ENCODE measurements around the gene ITGA2B.

- TF ChIP-seq EZH2phosphoT487 (IDR thresholded peaks at IDR 0.05; ENCODE audit: low read depth) (no peak), CTCF (IDR thresholded peaks at IDR 0.05; ENCODE audit: low read depth, low read length) (no peak)
These were observed 7.5 kb upstream of the ITGA2B start for GRCh38 chr17:44396946-44397345.

Data from OCI-LY3 (cell line).